Stimulated activated CD4-positive, alpha-beta T cell treated with anti-CD3 and anti-CD28 coated beads, TNF-alpha, amount 100 ng/mL, for 24 hours (primary cell): ENCODE data around the gene TNFRSF21.
"Not testable (repeated sequence)": the region's sequence is repeated elsewhere in the genome, so short reads cannot be mapped to it uniquely, and the experiment has no call there.

Experiments used
- DNase-seq, 3 experiments: peaks; one replicate each; pipeline ENCODE4 v3.0.0-alpha.2; 2020; ENCODE audit warnings: low read depth in 3 of 3

The TNFRSF21 gene, protein sequence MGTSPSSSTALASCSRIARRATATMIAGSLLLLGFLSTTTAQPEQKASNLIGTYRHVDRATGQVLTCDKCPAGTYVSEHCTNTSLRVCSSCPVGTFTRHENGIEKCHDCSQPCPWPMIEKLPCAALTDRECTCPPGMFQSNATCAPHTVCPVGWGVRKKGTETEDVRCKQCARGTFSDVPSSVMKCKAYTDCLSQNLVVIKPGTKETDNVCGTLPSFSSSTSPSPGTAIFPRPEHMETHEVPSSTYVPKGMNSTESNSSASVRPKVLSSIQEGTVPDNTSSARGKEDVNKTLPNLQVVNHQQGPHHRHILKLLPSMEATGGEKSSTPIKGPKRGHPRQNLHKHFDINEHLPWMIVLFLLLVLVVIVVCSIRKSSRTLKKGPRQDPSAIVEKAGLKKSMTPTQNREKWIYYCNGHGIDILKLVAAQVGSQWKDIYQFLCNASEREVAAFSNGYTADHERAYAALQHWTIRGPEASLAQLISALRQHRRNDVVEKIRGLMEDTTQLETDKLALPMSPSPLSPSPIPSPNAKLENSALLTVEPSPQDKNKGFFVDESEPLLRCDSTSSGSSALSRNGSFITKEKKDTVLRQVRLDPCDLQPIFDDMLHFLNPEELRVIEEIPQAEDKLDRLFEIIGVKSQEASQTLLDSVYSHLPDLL

DNA sequence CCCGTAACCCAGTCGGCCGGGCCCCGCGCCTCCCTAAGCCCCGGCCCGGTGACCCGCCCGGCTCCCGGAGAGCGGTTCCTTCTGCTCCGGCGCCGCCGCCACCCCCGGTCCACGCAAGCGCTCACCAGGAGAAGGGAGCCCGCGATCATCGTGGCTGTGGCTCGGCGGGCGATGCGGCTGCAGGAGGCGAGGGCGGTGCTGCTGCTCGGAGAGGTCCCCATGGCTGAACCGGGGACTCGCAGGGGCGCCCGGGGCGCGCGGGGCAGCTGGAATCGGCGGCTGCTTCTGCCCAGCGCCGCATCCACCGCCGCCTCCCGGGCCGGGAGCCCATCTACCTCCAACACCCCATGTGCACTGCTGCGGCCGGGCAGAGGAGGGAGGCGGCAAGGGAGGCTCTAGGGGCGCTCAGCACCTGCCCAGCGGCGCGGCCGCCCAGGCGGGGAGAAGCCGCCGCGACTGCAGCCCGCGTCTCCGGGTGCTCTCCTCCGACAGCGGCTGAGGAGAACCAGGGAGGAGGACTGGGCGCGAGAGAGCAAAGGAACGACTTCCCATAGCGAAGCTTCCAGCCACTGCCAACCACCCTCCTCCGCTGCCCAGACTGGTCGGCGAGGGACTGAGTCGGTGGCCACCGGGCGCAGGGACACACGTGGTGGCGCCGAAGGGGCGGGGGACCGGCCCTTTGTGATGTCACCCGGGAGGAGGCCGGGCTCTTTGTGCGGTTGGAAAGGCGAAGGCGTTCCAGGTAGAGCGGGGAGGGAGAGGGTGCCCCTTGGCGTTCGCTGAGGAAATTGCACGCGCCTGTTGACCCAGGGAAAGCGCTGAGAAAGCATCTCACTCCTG lies at the start of gene TNFRSF21:
Gene TNFRSF21, minus strand, starts transcription at position 615 of the 840 bp plus-strand sequence. Its CDS starts 394 bp downstream, at position 221.
- DNase-seq: peak; percentile 62 to 84 (median 69)

GRCh38 chr6:47358440-47359225 lies 48.9 kb upstream of the TNFRSF21 start:
- DNase-seq: no peak

DNA sequence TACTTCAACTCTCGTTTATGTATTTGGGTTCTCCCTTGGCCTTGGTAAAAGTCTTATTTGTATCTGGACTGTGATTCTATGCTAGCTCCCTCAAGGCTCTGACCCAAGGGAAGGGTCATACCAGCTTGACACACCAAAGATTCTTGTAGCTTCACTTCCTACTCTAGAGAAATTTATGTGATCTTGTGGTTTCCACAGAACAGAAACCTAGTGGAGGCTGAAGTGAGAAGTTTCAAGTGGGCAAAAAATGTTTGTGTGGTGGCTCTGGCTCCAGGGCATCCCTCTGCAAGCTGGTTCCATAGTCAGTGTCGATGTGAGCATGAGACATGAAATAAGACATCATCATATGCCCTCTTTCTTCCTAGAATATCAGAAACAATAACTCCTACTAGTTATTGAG lies 48.1 kb upstream of the TNFRSF21 start:
- DNase-seq: no peak

GRCh38 chr6:47355496-47355895 lies 45.8 kb upstream of the TNFRSF21 start:
- DNase-seq: no peak

DNA sequence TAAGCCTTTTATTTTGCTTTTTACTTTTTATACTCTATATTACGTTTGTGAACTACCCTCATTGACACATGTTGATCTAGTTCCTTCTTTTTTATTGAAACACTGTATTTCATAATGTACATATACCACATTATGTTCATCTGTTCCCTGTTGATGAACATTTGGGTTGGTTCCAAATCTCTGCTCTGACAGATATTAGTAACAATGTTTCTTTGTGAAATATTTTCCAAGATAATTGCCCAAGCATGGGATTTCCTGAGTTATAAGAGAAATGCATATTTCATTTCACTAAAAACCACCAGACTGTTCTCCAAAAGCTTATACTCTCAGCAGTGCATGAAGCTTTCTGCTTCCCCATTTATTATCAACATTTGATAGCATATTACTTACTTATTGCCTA lies 44.2 kb upstream of the TNFRSF21 start:
- DNase-seq: no peak

DNA sequence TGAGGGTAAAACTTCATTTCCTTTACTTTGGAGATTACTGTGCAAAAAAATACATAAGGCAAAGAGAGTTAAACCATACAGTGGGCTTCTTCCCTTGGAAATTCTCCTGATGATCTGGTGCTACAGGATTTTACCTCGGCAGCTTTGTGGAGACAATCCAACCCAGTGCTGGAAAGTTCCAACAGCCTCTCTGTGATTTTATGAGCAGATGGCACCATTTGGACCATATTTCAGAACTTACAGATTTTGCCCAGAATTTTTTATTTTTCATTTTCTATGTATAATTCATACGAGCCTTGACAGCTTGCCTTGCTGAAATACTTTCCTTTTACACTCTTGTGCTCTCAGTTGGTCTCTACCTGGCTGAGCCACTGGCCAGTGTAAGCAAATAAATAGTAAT lies 43.3 kb upstream of the TNFRSF21 start:
- no peak for DNase-seq

GRCh38 chr6:47352194-47352920 lies 42.7 kb upstream of the TNFRSF21 start:
- DNase-seq: no peak

DNA sequence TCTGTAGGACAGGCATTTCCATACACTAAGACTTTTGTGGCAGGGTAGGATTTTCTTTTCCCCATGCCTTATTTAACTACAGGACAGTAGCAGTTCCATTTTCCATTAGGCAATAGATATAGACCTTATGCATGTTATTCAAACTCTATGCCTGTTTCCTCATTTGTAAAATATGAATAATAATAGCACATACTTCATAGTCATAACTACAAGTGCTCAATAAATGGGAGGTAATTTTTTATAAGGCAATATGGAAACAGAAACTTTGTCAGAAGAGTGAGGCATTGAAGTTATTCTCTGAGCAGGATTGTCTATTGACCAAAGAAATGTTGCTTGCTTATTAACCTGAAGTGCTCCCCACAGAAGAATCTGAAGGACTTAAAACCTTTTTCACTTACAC lies 41.9 kb upstream of the TNFRSF21 start:
- no peak for DNase-seq

GRCh38 chr6:47349931-47350330 lies 40.2 kb upstream of the TNFRSF21 start:
- no peak for DNase-seq

DNA sequence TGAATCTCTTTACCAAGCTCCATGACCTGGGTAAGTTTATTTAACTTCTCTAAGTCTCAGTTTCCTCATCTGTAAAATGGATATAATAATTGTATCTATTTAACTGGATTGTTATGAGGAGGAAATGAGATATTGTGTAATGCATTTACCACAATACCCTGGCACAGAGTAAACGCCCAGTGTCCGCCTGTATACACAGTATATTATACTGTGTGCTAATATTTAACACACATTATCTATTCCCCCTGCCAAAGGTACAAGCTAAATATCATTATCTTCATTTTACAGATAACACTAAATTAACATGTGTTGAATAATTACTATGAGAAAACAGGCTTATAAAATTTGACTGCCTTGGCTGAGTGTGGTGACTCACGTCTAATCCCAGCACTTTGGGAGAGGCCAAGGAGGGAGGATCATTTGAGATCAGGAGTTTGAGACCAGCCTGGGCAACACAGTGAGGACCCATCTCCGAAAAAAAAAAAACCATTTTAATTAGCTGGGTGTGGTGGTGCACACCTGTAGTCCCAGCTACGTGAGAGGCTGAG lies 38.7 kb upstream of the TNFRSF21 start:
- no peak for DNase-seq

GRCh38 chr6:47345761-47346160 lies 36.1 kb upstream of the TNFRSF21 start:
- DNase-seq: no peak

DNA sequence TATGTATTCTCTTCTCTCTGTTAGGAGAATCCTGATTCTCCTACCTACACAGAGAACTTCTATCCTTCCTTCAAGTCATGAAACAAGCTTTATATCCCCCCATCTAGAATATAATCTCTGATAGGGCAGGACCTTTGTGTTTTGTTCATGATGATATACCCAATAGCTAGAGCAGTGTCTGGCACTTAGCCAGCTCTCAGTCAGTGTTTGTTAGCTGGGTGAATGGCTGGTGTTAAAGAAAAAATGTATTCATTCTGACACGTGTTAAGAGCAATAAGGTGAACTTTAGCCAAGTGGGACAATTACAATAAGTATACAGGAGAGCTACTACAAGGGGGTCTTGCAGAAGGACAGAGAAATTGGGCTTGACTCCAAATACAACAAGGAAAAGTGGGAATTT lies 34.3 kb upstream of the TNFRSF21 start:
- no peak for DNase-seq

GRCh38 chr6:47343600-47343999 lies 33.9 kb upstream of the TNFRSF21 start:
- no peak for DNase-seq

- no peak for DNase-seq
Observed at GRCh38 chr6:47342824-47343223, 33.1 kb upstream of the TNFRSF21 start.

GRCh38 chr6:47337519-47337918 lies 27.8 kb upstream of the TNFRSF21 start:
- DNase-seq: no peak

DNA sequence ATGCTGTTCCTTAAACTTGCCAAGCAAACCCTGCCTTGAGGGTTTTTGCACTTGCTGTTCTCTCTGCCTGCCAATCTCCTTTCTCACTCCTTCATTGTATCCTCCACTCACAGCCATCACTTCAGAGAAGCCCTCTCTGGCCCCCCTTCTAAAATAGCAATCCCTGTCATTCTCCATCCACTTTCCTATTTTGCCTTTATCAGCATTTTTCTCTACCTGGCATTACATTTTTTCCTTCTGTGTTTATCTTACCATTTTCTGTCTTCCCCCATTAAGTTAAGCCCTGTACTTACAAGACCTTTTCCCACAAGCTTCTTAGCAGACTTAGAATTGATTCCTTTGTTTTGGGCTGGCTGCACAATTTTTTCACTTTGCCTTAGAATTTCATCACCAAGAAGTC lies 26.6 kb upstream of the TNFRSF21 start:
- no peak for DNase-seq

DNA sequence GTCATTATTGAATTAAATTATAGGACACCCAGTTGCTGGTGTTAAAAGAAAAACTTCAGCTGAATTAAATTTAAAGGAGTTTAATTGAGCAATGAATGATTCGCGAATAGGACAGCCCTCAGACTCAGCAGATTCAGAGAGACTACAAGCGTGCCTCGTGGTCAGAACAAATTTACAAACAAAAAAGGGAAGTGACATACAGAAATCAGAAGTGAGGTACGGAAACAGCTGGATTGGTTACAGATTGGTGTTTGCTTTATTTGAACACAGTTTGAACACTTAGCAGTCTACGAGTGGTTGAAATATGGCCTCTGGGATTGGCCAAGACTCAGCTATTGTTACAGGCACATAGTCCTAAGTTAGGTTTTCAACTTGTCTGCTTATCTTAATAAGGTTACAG lies 25.8 kb upstream of the TNFRSF21 start:
- no peak for DNase-seq

GRCh38 chr6:47334334-47334733 lies 24.6 kb upstream of the TNFRSF21 start:
- DNase-seq: no peak

- DNase-seq: not testable (repeated sequence)
Observed at GRCh38 chr6:47328606-47329005, 18.9 kb upstream of the TNFRSF21 start.

- DNase-seq: not testable (repeated sequence)
Observed at GRCh38 chr6:47328139-47328538, 18.4 kb upstream of the TNFRSF21 start.

GRCh38 chr6:47323887-47324286 lies 14.2 kb upstream of the TNFRSF21 start:
- no peak for DNase-seq
